Right renal pelvis (tissue), 4 donors: ENCODE measurements around the gene BTBD9. TPM values are rescaled to one million over a fixed set of nuclear protein-coding genes. Genes with fewer than 3 reads are reported as not detected.

Experiments
- DNase-seq, 4 donors: peaks; one replicate each; pipeline ENCODE4 v3.0.0-alpha.2; 2013; ENCODE audit warnings: low read depth in 4 of 4, low spot score in 3 of 4, missing footprints in 1 of 4
- polyA plus RNA-seq, 4 donors: library from polyadenylated mRNA; unstranded; fragments of 120-200 nt; gene quantifications; one replicate each; pipeline ENCODE4 v1.2.1, GENCODE V29; 2013; ENCODE audit not compliant: insufficient read length in 4 of 4

The BTBD9 gene
- polyA plus RNA-seq, 4 donors: 11.9 to 15.6 (median 13.8) TPM

DNA sequence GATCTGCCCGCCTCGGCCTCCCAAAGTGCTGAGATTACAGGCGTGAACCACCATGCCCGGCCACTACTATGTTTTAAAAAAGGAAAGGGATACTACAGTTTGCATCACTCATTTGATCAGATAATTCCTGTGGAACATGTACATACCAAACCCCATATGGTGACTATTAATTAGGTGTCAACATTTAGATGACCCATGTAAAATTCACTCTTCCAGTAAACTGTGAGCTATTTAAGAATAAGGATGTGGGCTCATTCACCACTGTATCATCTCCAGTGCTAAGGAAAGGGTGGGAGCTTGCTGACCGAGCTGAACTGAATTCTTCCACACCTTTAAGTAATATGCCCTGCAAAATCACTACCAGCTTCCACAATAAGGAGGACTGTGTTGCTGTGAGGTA, 127.5 kb downstream of the BTBD9 start:
- no peak for DNase-seq

- DNase-seq: no peak
Measured at GRCh38 chr6:38510205-38510604, 129.5 kb downstream of the BTBD9 start.

DNA sequence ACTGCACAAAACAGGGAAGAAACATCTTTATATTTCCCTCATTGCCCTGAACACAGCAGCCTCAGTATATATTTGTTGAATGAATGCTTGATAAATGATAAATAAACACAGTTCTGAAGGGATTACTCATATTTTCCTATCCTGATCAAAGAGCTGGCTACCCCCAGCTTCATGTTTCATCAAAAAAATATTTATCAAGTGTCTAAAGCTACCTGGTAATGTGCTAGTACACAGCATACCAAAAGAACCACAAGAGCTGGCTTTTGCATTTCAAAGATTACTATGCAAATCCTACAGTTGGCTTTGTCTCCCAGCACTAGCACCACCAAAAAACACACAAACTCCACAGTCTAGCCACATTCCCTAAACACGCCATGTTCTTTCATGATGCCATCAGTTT, 130.0 kb downstream of the BTBD9 start:
- no peak for DNase-seq

DNA sequence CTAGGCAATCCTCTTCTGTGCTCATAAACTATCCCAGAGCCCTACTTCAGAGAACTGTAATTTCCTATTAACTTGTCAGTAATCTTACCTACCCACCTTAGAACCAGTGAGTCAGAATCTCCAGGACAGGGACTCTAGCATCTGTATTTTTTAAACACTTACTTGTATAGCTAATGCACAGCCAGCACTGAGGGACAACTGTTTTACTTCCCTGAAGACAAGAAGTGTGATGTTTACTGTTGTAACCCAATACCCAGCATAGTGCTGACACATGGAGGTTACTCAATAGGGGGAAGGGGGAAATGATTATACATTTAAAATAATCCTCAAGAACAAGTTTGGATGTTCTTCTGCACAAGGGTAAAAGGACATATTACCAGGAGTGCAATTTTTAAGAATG, 130.8 kb downstream of the BTBD9 start:
- no peak for DNase-seq

DNA sequence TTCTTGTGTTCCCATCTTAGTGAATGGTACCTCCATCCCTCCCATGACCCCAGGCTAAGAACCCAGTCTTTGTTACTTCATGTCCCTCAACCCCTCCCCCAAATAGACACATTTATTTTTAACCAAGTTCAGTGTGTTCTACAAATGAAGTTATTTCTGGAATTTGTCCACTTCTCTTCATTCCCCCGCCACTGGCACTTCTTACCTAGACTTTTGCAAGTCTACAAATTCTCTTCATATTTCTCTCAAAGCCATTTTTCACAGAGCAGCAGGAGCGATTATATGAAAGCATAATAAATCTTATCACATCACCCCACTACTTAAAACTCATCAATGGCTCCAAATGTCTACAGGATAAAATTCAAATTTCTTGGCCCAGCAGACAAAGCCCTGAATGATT, 131.4 kb downstream of the BTBD9 start:
- DNase-seq: no peak

- no peak for DNase-seq
Measured at GRCh38 chr6:38507173-38507572, 132.6 kb downstream of the BTBD9 start.

DNA sequence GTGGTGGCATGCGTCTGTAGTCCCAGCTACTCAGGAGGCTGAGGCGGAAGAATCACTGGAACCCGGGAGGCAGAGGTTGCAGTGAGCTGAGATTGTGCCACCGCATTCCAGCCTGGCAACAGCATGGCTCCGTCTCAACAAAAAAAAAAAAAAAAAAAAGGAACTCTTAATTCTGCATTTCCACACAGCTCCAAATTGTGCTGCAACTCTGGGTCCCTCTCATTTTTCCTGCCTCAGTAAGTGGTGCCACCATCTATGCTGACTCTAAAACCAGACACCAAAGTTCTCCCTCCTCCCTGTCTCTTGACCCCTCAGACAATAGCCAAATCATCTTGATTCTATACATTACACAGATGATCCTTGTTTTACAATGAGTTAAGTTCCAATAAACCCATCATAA, 133.9 kb downstream of the BTBD9 start:
- no peak for DNase-seq

GRCh38 chr6:38504996-38505395, 134.7 kb downstream of the BTBD9 start:
- DNase-seq: no peak

DNA sequence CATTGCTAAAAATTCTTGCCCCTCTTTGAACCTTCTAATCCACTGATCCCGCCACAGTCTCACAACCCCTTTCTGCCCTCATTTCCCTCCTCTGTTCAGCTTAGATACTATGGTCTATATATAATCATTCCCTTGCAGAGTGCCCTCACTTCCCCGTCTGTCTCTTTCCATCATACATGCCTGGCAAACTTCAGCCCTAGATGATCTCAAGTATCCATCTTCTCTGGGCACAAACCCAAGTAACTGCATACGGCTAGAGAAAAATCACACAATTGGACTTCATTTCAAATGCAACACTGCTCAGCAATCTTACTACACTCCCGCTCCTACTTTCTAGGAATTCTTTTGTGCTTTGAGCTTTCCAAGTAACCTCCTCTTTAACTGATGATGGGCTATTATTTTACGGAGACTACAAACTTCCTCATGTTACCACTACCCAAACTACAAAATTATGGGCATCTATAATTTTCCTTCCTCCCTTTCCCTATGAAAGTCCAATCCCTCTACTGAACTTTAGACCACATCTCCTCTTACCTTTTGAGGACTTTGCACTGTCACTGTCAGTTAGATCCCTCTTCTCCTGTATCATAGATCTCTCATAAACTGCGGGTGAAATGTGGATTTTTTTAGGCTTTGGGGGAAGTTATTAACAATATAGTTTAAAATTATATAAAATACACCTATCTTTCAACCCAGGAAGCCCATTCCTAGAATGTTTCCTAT, 135.6 kb downstream of the BTBD9 start:
- no peak for DNase-seq

DNA sequence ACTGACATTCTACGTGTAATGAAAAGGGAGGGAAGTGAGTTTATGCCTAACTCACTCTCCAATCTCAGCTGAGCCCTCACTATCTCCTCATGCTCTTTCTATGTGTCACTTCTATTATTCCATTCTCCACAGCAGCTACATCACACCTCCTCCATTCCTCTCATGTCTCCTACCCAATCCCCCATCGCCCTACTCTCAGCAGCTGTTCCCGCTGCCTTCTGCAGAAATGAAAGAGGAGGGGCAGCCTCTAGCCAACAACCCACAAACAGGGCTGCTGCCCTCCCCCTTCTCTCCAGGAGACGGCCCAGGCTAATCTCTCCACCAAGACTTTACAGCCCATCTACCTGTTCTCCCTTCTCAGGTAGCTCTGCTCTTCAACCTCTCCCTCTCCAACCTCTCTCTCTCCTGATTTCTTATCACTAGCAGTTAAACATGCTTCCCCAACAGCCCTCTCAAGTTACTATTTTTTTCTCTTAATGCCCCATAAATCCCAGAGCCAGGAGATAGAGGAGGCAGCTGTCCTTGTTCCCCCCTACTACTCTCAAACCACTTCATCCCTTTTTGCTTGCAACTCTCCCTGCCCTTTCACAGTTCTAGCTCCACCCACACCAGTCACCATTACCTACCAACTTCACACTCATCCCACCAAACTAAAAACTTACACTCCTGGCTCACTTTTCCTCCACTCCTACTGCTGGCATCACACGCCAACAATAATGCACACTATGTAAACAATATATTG, 136.5 kb downstream of the BTBD9 start:
- no peak for DNase-seq

DNA sequence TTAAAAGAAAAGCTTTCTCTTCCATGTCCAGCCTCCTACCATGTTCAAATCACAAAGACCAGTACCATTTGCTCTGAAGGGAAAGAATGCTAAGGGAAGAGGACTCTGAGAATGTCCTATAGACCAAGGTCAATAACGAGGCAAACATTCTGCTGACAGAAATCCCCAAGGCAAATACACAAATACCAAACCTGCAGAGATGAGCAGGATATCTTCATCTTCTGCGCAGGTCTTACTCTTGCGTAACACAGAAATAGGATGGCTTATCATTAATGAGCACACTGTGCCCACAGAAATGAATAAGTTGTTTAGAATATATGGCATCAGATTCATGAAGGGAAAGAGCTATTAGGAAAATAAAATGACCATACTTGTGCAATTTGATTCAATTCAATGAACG, 137.3 kb downstream of the BTBD9 start:
- no peak for DNase-seq

GRCh38 chr6:38501931-38502330, 137.8 kb downstream of the BTBD9 start:
- no peak for DNase-seq

DNA sequence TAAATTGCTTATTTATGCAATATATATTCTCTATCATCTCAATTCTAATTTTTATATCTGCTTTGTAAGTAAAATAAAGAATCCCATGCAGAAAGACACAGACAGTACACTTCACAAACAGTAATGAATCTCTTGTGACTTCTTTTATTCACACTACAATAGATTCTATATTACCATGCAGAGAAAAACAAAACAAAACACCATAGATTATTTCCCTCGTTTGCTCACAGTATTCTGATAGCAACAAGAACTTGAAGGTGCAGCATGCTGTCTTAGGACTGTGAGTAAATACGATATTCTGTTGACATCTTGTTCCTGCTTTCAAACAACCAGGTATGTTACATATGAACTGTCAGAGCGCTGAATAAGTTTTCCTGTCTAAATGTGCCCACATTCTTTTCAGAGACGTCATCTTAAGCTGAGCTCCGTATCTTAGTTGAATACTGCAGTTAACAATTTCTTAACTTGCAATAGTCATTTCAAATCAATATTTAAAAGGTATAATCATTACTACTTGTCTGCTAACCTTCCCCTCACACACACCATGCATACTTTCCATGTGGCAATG, 140.1 kb downstream of the BTBD9 start:
- DNase-seq: no peak

GRCh38 chr6:38498805-38499445, 140.8 kb downstream of the BTBD9 start:
- no peak for DNase-seq

DNA sequence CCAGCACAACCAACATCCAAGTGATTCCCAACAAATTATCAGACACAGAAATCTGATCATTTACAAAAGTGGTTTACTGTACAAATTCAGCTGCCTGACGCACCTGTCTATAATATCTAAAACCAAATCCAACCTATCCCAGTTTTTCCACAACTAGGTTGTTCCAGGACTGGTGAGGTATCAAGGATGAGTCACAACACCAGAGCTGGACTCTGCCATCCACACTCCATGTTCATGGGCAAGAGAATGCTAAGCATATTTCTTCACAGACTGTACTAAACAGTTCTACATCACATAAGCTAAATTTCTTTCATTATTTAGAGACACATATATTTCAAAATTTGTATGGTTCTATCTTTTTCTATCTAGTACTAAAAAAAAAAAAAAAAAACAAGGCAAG, 141.6 kb downstream of the BTBD9 start:
- DNase-seq: no peak

DNA sequence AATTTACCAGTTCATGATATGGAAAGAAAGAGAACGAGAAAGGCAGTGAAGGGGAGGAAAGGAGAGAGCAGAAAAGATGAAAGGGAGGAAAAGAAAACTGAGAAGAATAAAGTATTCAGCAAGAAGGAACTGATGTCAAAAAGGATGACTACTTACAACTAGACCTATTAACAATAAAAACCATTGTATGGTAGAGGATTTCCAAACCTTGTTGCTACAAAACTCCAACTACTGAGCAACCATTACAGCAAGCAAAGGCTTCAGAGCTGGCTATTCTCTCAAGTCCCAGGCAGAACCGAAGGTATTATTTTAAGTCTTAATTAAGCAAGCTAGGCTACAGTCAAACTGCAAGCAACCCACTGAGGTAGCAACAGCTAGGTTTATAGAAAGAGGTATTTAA, 142.2 kb downstream of the BTBD9 start:
- no peak for DNase-seq

DNA sequence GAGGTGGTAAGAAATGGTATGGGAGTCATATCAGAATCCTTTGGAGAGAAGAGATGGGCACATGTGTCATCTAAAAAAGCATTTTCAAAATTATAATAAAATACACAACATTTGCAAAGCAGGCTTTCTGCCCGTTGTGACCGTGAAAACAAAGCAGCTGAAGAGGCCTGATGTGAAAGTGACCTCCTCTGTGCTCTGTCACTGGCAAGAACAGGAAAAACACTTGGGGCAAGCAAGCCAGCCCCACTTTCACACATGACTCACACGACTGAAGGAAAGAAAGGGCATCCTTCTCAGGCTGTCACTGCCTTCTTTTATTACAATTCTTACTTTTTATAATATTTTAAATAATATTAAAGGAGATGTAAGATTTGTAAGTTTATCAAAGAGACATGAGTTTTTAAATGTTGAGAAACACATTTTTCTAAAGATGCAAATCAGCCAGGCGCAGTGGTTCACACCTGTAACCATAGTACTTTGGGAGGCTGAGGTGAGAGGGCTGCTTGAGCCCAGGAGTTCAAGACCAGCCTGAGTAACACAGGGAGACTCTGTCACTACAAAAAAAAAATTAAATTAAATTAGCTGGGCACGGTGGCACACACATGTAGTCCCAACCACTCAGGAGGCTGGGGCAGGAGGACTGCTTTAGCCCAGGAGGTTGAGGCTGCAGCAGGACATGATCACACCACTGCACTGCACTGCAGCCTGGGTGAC, 143.7 kb downstream of the BTBD9 start:
- DNase-seq: no peak

DNA sequence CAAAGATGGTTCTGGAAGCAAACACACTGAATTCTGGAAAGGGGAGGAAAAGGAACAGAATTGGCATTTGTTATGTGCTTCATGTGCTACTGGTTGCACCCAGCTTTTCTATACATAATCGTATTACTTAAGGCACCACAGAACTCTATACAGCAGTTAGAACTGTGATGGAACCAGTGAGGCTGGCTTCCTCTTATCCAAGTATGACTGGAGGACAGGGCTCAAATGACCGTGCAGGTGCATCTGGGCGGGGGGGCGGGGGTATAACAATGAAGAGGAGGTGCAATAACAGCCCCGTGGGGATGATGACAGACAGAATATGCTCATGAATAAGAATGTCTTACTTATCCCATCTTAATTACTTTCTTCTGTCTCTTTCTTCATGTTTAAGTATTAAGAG, 144.2 kb downstream of the BTBD9 start:
- no peak for DNase-seq

DNA sequence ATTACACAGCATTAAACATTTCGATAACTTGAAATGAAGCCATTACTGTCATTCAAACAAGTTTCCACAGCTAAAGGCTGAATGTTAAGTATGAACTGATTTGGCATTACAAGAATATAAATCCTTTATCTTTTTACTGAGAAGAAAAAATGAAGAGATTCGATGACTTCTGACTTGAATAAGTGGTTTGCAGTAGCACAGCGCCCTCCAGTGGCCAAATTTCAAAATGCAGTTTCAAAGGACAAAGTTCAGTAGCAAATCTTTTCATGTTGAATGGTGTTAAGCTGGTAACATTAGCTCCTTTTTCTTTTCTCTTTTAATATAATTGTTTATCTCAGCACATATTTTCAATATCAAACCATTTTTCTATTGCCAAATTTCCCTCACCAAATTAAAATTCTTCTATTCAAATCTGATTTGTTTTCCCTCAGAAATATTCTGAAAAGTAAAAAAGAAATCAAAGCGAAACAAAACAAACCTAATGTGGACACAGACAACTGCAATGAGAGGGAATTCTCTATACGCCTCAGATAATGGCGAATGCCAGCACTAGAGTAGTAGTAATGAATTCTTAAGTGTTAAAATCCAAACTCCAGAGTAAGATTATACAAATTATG, 145.7 kb downstream of the BTBD9 start:
- peak; percentile 55 to 72 (median 62) for DNase-seq

DNA sequence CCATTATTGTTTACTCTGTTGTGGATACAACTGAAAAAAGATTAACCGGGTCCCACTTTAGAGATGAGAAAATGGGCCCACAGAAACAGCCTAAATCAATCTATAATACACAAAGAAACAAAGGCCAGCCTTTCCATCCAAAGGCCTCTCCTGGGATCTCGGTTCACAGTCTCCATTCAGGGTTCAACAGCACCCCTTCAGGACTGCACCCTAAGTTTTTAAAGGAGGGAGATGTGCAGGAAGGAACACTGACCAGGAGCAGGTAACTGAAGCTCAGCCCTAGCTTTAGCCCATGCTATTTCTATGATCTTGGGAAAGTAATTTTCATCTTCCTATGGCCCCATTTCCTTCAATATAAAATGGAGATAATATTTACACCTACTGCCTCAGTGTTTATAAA, 147.7 kb downstream of the BTBD9 start:
- no peak for DNase-seq
